ENCODE measurements around the gene PHF2.
A peak's percentile ranks its signal among the peaks of the same experiment; 100 is the strongest.

PHF2 gene

GRCh38 chr9:93568169-93568568, 8.2 kb upstream of the PHF2 start:
- DNase-seq (ENCODE audit: low read depth in 3 of 3) = no peak

DNA sequence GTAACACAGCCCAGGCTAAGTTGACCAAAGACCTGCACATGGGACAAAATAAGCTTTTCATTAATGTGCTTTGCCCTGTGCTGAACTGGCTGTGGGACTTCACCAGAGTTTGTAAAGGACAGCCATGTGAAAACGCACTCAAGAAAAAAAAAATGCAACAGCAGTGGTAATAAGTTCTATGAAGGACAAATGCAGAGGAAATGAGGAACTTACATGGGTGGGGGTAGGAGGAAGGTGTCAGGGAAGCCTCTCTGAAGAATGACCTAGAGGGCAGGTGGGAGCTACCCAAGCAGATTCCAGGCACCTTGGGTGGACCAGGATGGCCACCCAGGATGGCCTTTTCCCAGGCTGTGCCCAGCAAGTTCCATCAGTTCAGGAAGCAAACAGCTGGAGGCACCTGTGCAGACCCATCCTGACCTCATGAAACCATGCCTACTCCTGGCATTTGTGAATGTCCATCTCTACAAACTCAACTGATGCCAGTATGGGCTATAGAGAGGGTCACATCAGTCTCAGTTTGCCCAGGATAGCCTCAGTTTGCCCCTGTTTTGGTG, 6.7 kb upstream of the PHF2 start:
- DNase-seq (ENCODE audit: low read depth in 3 of 3) = no peak

- DNase-seq (ENCODE audit: low read depth in 3 of 3) = no peak
Observed at GRCh38 chr9:93572221-93572620, 4.2 kb upstream of the PHF2 start.

DNA sequence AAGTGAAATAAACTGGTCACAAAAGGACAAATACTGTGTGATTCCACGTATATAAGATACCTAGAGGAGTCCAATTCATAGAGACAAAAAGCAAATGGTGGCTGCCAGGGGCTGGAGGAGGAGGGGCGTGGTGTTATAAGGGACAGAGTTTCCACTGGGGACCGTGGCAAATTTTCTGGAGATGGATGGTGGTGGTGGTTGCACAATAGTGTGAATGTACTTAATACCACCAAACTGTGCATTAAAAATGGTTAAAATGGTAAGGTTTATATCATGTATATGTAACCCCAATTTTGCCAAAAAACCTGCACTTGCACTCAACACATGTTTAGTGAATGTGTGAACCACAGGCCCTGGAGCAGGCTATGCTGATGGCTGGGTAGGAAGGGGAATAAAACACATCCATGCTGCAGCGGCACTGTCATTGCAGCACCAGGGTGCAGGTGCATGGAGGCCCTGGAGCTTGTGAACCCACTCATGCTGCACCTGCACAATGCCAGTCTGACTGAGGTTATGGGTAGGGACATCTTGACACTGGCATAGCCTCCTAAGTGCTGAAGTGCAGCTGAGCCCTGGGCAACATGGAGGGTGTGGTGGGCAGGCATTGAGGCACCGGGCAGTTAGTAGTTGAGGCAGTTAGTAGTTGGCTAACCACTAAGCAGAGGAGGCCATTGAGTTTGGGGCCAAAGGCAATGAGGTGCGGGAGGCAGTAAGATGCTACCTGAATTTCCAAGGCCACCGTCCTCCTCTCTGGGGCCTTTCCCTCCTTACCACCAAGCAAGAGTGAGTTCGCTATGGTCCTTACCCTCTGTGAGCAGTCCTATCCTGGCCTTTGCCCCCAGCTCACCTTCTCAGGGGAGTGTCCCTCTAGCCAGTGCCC, 3.5 kb upstream of the PHF2 start:
- DNase-seq (ENCODE audit: low read depth in 3 of 3) = no peak

DNA sequence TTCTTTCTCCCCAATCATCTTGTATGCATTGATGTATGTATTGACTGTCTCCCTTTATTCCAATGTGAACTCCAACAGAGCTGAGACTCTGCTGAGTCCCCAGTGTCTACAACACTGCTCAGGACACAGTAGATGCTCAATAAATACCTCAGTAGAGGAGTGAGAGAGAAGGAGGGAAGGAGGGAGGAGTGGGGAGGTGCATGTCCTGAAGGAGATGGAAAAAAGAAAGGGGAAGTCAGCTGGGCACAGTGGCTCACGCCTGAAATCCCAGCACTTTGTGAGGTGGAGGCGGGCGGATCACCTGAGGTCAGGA, 2.9 kb upstream of the PHF2 start:
- no peak for DNase-seq (ENCODE audit: low read depth in 3 of 3)

- DNase-seq (ENCODE audit: low read depth in 3 of 3) = no peak
Observed at GRCh38 chr9:93574091-93574899, 2.1 kb upstream of the PHF2 start.

DNA sequence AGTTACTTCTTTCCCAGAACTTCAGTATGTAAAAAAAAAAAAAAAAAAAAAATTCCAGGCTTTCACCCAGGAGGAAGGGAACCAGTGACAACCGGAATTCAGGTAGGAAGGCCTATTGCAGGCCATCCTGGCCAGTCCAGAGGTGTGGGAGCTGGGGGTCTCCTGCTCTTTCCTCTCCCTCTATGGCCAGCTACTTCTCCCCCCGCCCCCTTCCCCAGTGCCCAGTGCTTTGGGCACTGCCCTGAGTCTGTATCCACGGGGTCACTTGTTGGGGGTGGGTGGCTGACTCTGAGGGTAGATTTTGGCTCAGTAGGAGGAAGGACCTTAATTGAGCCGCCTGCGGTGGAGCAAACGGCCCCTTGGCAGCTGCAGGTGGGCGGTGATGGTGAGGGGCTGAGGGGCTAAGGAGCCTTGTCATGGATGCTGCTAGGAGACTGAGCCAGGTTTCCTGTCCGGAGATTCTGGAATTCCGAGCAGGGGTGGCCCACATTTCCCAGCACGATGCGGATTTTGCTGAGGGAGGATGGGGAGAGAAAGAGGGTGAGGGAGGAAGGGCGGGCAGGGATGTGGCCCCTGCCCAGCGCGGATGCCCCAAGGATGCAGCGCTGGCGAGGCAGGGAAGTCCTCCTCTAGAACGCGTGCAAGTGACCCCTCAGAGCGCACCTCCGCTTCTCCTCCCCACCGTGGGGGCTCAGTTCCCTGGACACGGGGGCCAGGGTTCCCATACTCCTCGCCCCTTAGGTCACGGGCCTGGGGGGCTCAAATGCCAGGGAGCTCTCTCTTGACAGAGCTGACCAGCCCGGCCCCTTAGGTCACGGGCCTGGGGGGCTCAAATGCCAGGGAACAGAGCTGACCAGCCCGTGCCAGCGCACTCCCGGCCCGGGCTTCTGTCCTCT, 1.2 kb upstream of the PHF2 start:
- DNase-seq (ENCODE audit: low read depth in 3 of 3) = no peak

GRCh38 chr9:93575796-93576257, 557 bp upstream of the PHF2 start:
- peak in 1 of 3 experiments; percentile 61 for DNase-seq (ENCODE audit: low read depth in 3 of 3)

DNA sequence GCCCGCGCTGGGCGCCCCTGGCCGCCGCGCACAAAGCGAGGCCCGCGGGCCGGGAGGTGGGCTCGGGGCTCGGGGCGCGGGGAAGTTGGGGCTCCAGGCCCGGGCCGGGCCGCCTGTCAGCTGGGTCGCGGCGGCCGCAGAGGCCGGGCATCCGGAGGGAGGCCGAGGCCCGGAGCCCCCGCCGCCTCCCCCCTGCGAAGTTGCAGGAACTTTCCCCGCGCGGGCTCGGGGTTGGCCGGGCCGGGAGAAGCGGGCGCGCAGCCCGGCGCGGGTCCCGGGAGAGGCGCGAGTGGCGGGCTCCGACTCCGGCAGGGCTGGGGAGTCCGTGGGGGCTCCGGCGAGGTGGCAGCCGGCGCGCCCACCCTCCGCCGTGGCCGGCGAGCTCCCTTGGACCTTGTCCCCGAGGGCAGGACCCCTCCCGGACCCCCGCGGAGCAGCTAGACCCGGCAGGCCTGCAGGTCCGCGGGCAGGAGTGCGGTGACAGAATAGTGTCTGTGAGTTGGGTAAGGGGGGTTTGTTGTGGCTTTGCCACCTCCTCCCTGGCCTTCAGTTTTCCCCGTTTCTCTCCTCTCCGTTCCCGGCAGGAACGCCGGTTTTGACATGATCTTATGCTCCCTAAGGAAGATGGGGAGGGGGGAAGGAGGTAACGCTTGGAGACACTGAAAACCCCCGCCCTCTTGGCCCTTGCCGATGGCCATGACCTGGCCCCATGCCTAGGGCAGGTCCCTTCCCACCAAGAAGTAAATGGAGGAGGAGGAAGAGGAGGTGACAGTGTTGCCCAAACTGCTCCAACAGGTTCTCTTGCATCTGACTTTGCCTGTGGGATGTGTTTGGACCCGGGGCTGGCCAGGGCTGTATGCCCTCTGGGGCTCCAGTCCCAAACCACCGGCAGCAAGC, 942 bp downstream of the PHF2 start:
- no peak for DNase-seq (ENCODE audit: low read depth in 3 of 3)

GRCh38 chr9:93577975-93578682, 1.7 kb downstream of the PHF2 start:
- no peak for DNase-seq (ENCODE audit: low read depth in 3 of 3)

GRCh38 chr9:93578844-93579243, 2.5 kb downstream of the PHF2 start:
- no peak for DNase-seq (ENCODE audit: low read depth in 3 of 3)

DNA sequence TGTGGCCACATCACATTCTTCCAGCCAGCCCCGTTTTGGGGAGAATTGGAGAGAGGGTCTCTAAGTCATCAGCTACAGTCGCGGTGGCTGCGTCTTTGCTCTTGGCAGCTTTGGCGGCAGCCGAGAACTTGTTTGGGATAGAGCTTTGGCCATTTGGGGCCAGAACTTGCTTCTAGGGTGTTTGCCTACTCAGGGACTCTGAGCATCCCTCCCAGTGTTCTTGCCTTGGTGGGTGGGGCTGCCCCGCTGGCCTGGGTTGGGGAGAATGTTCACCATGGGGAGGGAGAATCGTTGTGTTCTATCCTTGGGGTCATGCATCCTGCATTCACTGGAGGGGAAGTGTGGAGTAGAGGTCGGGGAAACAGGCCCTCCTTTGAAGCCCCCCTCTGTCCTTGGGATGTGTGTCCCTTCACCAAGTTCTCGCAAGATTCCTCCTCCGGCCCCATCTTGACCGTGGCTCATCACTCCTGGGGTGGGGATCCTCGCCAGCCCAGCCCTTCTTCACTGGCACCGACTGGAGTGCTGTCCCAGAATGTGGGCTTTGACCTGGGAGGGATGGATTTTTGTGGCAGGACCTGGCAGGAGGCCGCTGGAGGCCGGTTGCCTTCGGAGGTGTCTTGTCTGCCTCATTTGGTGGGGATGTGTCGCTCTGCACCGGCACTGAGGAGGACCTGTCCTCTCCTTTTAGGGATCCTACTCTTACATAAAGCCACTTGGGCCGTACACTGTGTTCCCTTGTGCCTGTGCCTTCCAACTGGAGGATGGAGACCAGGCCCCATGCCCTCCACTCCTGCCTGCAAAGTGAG, 3.5 kb downstream of the PHF2 start:
- no peak for DNase-seq (ENCODE audit: low read depth in 3 of 3)

- no peak for DNase-seq (ENCODE audit: low read depth in 3 of 3)
Observed at GRCh38 chr9:93580654-93581380, 4.4 kb downstream of the PHF2 start.

GRCh38 chr9:93582115-93582514, 5.7 kb downstream of the PHF2 start:
- DNase-seq (ENCODE audit: low read depth in 3 of 3) = no peak

DNA sequence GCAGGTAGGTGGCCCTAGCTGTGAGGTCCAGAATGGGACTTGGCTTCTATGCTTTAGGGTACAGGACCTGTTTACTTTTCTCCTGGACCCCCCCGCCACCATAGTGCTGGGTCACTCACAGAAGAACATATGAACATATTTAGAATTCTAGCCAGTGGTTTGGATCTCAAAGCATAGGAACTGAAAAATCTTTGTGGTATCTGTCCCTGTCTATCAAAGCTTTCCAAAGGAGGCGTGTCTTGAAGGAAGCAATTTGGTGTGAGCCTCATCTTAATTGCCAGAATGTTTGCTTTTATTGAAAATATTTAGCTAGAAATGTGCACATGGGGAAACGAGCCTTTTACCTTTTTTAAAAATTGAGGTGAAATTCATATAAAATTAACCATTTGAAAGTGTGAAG, 6.2 kb downstream of the PHF2 start:
- no peak for DNase-seq (ENCODE audit: low read depth in 3 of 3)

- no peak for DNase-seq (ENCODE audit: low read depth in 3 of 3)
Observed at GRCh38 chr9:93585259-93585658, 8.9 kb downstream of the PHF2 start.

- no peak for DNase-seq (ENCODE audit: low read depth in 3 of 3)
Observed at GRCh38 chr9:93585695-93586094, 9.3 kb downstream of the PHF2 start.

DNA sequence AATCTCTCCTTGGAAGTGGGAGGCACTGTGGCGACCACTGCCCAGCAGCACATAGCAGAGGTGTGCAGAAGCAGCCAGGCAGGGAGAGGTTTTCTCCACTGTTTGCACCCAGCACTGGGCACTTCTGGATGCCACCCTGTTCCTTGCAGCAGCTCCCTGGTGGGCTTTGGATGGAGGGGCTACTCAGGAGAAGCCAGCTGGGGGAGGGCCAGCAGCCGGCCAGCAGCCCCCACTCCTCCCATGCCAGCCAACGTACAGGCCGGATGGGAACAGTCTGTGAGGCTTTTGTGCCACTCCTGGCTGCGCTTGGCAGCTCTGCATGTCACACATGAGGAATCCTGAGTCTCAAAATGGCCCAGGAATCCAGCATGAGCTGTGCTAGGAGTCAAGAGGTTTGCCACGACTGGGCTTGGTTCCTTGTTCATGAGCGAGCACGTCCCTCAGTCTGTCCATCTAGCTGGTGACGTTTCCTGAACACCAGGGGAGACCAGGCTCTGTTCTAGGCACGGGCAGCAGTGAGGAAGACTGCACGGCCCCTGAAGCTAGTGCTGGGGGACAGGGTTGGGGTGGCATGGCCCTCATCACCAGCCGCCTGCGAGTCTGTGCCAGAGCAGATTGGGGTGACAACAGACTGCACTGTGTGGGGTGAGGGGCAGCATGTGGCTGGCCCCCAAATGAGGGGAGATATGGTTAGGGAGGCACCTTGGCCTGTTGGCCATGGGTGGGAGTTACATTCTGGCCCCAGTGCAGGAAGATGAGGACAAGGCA, 10.1 kb downstream of the PHF2 start:
- DNase-seq (ENCODE audit: low read depth in 3 of 3) = no peak

All from stimulated activated CD4-positive, alpha-beta T cell treated with anti-CD3 and anti-CD28 coated beads, TNF-alpha, amount 100 ng/mL, for 24 hours (primary cell).